ENCODE data around the gene DSEL.

Gene DSEL

GRCh38 chr18:67545681-67546080 lies 29.2 kb upstream of the DSEL start:
- no peaks in the 10 kb centered on the region for H3K4me1 ChIP-seq (ENCODE audit: control insufficient read depth in 2 of 2, insufficient read depth in 1 of 2, low read depth in 1 of 2, low read length in 2 of 2)
- no peaks in the 10 kb centered on the region for H3K36me3 ChIP-seq (replicated peaks in 1 of 2; ENCODE audit: control insufficient read depth in 2 of 2, insufficient read depth in 2 of 2, low read length in 2 of 2)
- H4K8ac ChIP-seq (ENCODE audit: low read depth, low read length): no peak overlapping the region
- no peaks in the 10 kb centered on the region for H3K79me1 ChIP-seq (ENCODE audit: low read depth, low read length)
- no peak overlapping the region for H3K4me2 ChIP-seq (ENCODE audit: insufficient read depth, low read length, poor library complexity, severe bottlenecking)
- H2BK5ac ChIP-seq (ENCODE audit: low read length): no peak overlapping the region
- no peak overlapping the region for H2BK120ac ChIP-seq (ENCODE audit: low read depth, low read length)
- DNase-seq (ENCODE audit: low spot score): no peak
- H3K27me3 ChIP-seq (ENCODE audit: control insufficient read depth in 3 of 3, insufficient read depth in 3 of 3, low read depth in 1 of 3, low read length in 3 of 3): no peaks in the 10 kb centered on the region
- no peak overlapping the region for H2BK12ac ChIP-seq (ENCODE audit: low read length)
- H3K18ac ChIP-seq (ENCODE audit: low read length): no peak overlapping the region
- no peak overlapping the region for H3K4me3 ChIP-seq (ENCODE audit: low read length in 2 of 2)
- H3K9me3 ChIP-seq (replicated peaks in 1 of 2; ENCODE audit: control insufficient read depth in 2 of 2, insufficient read depth in 1 of 2, low read depth in 1 of 2, low read length in 2 of 2): no peaks in the 10 kb centered on the region
- no peak overlapping the region for H3K9ac ChIP-seq (ENCODE audit: low read depth, low read length, poor library complexity)
- H3K14ac ChIP-seq (ENCODE audit: low read length): no peak overlapping the region
- H3K27ac ChIP-seq (replicated peaks; ENCODE audit: low read length): no peak overlapping the region
- no peak overlapping the region for H2BK15ac ChIP-seq (ENCODE audit: low read length)
- no peak overlapping the region for H2AK5ac ChIP-seq (ENCODE audit: low read depth, low read length)
- H2AFZ ChIP-seq (ENCODE audit: low read length): no peak overlapping the region
- no peak overlapping the region for H3K23ac ChIP-seq (ENCODE audit: low read depth, low read length, poor library complexity)
- no peak overlapping the region for H3K4ac ChIP-seq (ENCODE audit: low read length)
- no peak overlapping the region for H4K91ac ChIP-seq (ENCODE audit: low read depth, low read length, poor library complexity)

- Histone ChIP-seq H3K79me1 (ENCODE audit: low read depth, low read length) (no peaks in the 10 kb centered on the region), H2AFZ (ENCODE audit: low read length) (no peak overlapping the region), H2AK5ac (ENCODE audit: low read depth, low read length) (no peak overlapping the region), H2BK5ac (ENCODE audit: low read length) (no peak overlapping the region), H3K9ac (ENCODE audit: low read depth, low read length, poor library complexity) (no peak overlapping the region), H3K27me3 (ENCODE audit: control insufficient read depth in 3 of 3, insufficient read depth in 3 of 3, low read depth in 1 of 3, low read length in 3 of 3) (no peaks in the 10 kb centered on the region), H2BK12ac (ENCODE audit: low read length) (no peak overlapping the region), H3K18ac (ENCODE audit: low read length) (no peak overlapping the region), H2BK15ac (ENCODE audit: low read length) (no peak overlapping the region), H3K23ac (ENCODE audit: low read depth, low read length, poor library complexity) (no peak overlapping the region), H3K4me1 (ENCODE audit: control insufficient read depth in 2 of 2, insufficient read depth in 1 of 2, low read depth in 1 of 2, low read length in 2 of 2) (no peaks in the 10 kb centered on the region), H4K91ac (ENCODE audit: low read depth, low read length, poor library complexity) (no peak overlapping the region), H3K4me2 (ENCODE audit: insufficient read depth, low read length, poor library complexity, severe bottlenecking) (no peak overlapping the region), H3K27ac (replicated peaks; ENCODE audit: low read length) (no peak overlapping the region), H3K36me3 (replicated peaks in 1 of 2; ENCODE audit: control insufficient read depth in 2 of 2, insufficient read depth in 2 of 2, low read length in 2 of 2) (no peaks in the 10 kb centered on the region), H3K9me3 (replicated peaks in 1 of 2; ENCODE audit: control insufficient read depth in 2 of 2, insufficient read depth in 1 of 2, low read depth in 1 of 2, low read length in 2 of 2) (no peaks in the 10 kb centered on the region), H3K4ac (ENCODE audit: low read length) (no peak overlapping the region), H3K14ac (ENCODE audit: low read length) (no peak overlapping the region), H4K8ac (ENCODE audit: low read depth, low read length) (no peak overlapping the region), H3K4me3 (ENCODE audit: low read length in 2 of 2) (no peak overlapping the region), H2BK120ac (ENCODE audit: low read depth, low read length) (no peak overlapping the region)
- no CpG with 5 or more reads among the region's 5 CpGs for WGBS, 2 donors (ENCODE audit: extremely low coverage in 2 of 2, insufficient read length in 2 of 2, insufficient replicate concordance in 1 of 2)
- no peak for DNase-seq (ENCODE audit: low spot score)
Measured at GRCh38 chr18:67540559-67540958, 24.0 kb upstream of the DSEL start.

GRCh38 chr18:67531929-67532328 lies 15.4 kb upstream of the DSEL start:
- H3K18ac ChIP-seq (ENCODE audit: low read length): no peak overlapping the region
- no peak overlapping the region for H3K14ac ChIP-seq (ENCODE audit: low read length)
- no peak overlapping the region for H3K4me2 ChIP-seq (ENCODE audit: insufficient read depth, low read length, poor library complexity, severe bottlenecking)
- no peaks in the 10 kb centered on the region for H3K4me1 ChIP-seq (ENCODE audit: control insufficient read depth in 2 of 2, insufficient read depth in 1 of 2, low read depth in 1 of 2, low read length in 2 of 2)
- H2BK5ac ChIP-seq (ENCODE audit: low read length): no peak overlapping the region
- H2BK15ac ChIP-seq (ENCODE audit: low read length): no peak overlapping the region
- no peak overlapping the region for H2AFZ ChIP-seq (ENCODE audit: low read length)
- no peak overlapping the region for H3K4me3 ChIP-seq (ENCODE audit: low read length in 2 of 2)
- no peak overlapping the region for H3K23ac ChIP-seq (ENCODE audit: low read depth, low read length, poor library complexity)
- H3K27me3 ChIP-seq (ENCODE audit: control insufficient read depth in 3 of 3, insufficient read depth in 3 of 3, low read depth in 1 of 3, low read length in 3 of 3): no peaks in the 10 kb centered on the region
- WGBS, 2 donors (ENCODE audit: extremely low coverage in 2 of 2, insufficient read length in 2 of 2, insufficient replicate concordance in 1 of 2): no CpG with 5 or more reads among the region's 2 CpGs
- no peak overlapping the region for H2BK12ac ChIP-seq (ENCODE audit: low read length)
- no peak overlapping the region for H3K4ac ChIP-seq (ENCODE audit: low read length)
- no peak overlapping the region for H2AK5ac ChIP-seq (ENCODE audit: low read depth, low read length)
- no peaks in the 10 kb centered on the region for H3K79me1 ChIP-seq (ENCODE audit: low read depth, low read length)
- no peak overlapping the region for H4K91ac ChIP-seq (ENCODE audit: low read depth, low read length, poor library complexity)
- DNase-seq (ENCODE audit: low spot score): no peak
- H3K27ac ChIP-seq (replicated peaks; ENCODE audit: low read length): no peak overlapping the region
- no peak overlapping the region for H3K9ac ChIP-seq (ENCODE audit: low read depth, low read length, poor library complexity)
- no peaks in the 10 kb centered on the region for H3K9me3 ChIP-seq (replicated peaks in 1 of 2; ENCODE audit: control insufficient read depth in 2 of 2, insufficient read depth in 1 of 2, low read depth in 1 of 2, low read length in 2 of 2)
- H4K8ac ChIP-seq (ENCODE audit: low read depth, low read length): no peak overlapping the region
- no peak overlapping the region for H2BK120ac ChIP-seq (ENCODE audit: low read depth, low read length)
- H3K36me3 ChIP-seq (replicated peaks in 1 of 2; ENCODE audit: control insufficient read depth in 2 of 2, insufficient read depth in 2 of 2, low read length in 2 of 2): no peaks in the 10 kb centered on the region

- Histone ChIP-seq H3K27me3 (ENCODE audit: control insufficient read depth in 3 of 3, insufficient read depth in 3 of 3, low read depth in 1 of 3, low read length in 3 of 3) (no peaks in the 10 kb centered on the region), H3K18ac (ENCODE audit: low read length) (no peak overlapping the region)
- peak; percentile 39 for DNase-seq (ENCODE audit: low spot score)
Measured at GRCh38 chr18:67525328-67526099, 9.0 kb upstream of the DSEL start.

More at GRCh38 chr18:67525328-67526099, 9.0 kb upstream of the DSEL start:
- Histone ChIP-seq H2BK120ac (ENCODE audit: low read depth, low read length) (no peak overlapping the region), H3K9me3 (replicated peaks in 1 of 2; ENCODE audit: control insufficient read depth in 2 of 2, insufficient read depth in 1 of 2, low read depth in 1 of 2, low read length in 2 of 2) (no peaks in the 10 kb centered on the region), H3K4me2 (ENCODE audit: insufficient read depth, low read length, poor library complexity, severe bottlenecking) (no peak overlapping the region), H2BK12ac (ENCODE audit: low read length) (no peak overlapping the region), H4K8ac (ENCODE audit: low read depth, low read length) (no peak overlapping the region), H3K4ac (ENCODE audit: low read length) (no peak overlapping the region), H4K91ac (ENCODE audit: low read depth, low read length, poor library complexity) (no peak overlapping the region), H2BK15ac (ENCODE audit: low read length) (no peak overlapping the region), H3K36me3 (replicated peaks in 1 of 2; ENCODE audit: control insufficient read depth in 2 of 2, insufficient read depth in 2 of 2, low read length in 2 of 2) (no peaks in the 10 kb centered on the region), H3K9ac (ENCODE audit: low read depth, low read length, poor library complexity) (no peak overlapping the region), H3K23ac (ENCODE audit: low read depth, low read length, poor library complexity) (no peak overlapping the region), H2AK5ac (ENCODE audit: low read depth, low read length) (no peak overlapping the region), H3K4me3 (ENCODE audit: low read length in 2 of 2) (no peak overlapping the region), H2AFZ (ENCODE audit: low read length) (peak overlapping the region; percentile 81), H3K14ac (ENCODE audit: low read length) (no peak overlapping the region), H3K79me1 (ENCODE audit: low read depth, low read length) (no peaks in the 10 kb centered on the region), H2BK5ac (ENCODE audit: low read length) (no peak overlapping the region), H3K27ac (replicated peaks; ENCODE audit: low read length) (peak overlapping the region; percentile 8), H3K4me1 (ENCODE audit: control insufficient read depth in 2 of 2, insufficient read depth in 1 of 2, low read depth in 1 of 2, low read length in 2 of 2) (no peaks in the 10 kb centered on the region)
- no CpG with 5 or more reads among the region's 3 CpGs for WGBS, 2 donors (ENCODE audit: extremely low coverage in 2 of 2, insufficient read length in 2 of 2, insufficient replicate concordance in 1 of 2)

Data from neuronal stem cell (in vitro differentiated cells).